Activated CD4-positive, alpha-beta memory T cell treated with anti-CD3 and anti-CD28 coated beads, Interleukin-2, amount 10 ng/mL, durations not matched to agents 7 days and 5 days (primary cell): ENCODE measurements around the gene HLF. TPM values are rescaled to one million over a fixed set of nuclear protein-coding genes. Genes with fewer than 3 reads are reported as not detected.

Experiments used
- CTCF ChIA-PET: fragments of 350-600 bp; sonication (Branson Sonifier 250); formaldehyde crosslinking; loops from one replicate; lab custom pipeline; 2021; ENCODE audit warnings: antibody characterized with exemption, inconsistent platforms; lab: Charles Lee
- POLR2A ChIA-PET: fragments of 350-600 bp; sonication (Branson Sonifier 250); formaldehyde crosslinking; loops from one replicate; lab custom pipeline; 2021; ENCODE audit warnings: antibody characterized with exemption; lab: Charles Lee
- DNase-seq: peaks from one replicate; pipeline ENCODE4 v3.0.0-alpha.2; 2020
- H3K27ac Mint-ChIP-seq: one replicate; pipeline ENCODE4 v1.8.0; 2021; ENCODE audit warnings: mild to moderate bottlenecking, mixed read lengths
- H3K27me3 Mint-ChIP-seq: one replicate; pipeline ENCODE4 v1.8.0; 2021; ENCODE audit warnings: mixed read lengths
- H3K36me3 Mint-ChIP-seq: one replicate; pipeline ENCODE4 v1.8.0; 2021; ENCODE audit warnings: low read depth, mixed read lengths
- H3K4me1 Mint-ChIP-seq: one replicate; pipeline ENCODE4 v1.8.0; 2021; ENCODE audit warnings: mixed read lengths
- H3K4me3 Mint-ChIP-seq: one replicate; pipeline ENCODE4 v1.8.0; 2021; ENCODE audit warnings: mild to moderate bottlenecking, mixed read lengths
- H3K9me3 Mint-ChIP-seq: one replicate; pipeline ENCODE4 v1.8.0; 2021; ENCODE audit warnings: mixed read lengths
- total RNA-seq, 2 experiments: library from RNA; stranded (reverse); gene quantifications; one replicate each; pipeline ENCODE4 v1.2.3, GENCODE V29; 2021

The HLF gene
- total RNA-seq, 2 experiments from 2014 or later = 2.8 to 3.3 TPM

- Mint-ChIP-seq H3K4me3 (no peak overlapping the region), H3K27ac (no peak overlapping the region), H3K36me3 (no peaks in the 10 kb centered on the region), H3K27me3 (no peaks in the 10 kb centered on the region), H3K4me1 (peaks cover 3% of the 10 kb centered on the region), H3K9me3 (no peaks in the 10 kb centered on the region)
- no peak for DNase-seq
- CTCF ChIA-PET = no interaction called here
- POLR2A ChIA-PET = no interaction called here
Observed at GRCh38 chr17:55291114-55291507, 26.4 kb downstream of the HLF start.

GRCh38 chr17:55292094-55292493 is 27.3 kb downstream of the HLF start:
- ChIA-PET POLR2A (no interaction called here), CTCF (no interaction called here)
- Mint-ChIP-seq H3K9me3 (no peaks in the 10 kb centered on the region), H3K36me3 (no peaks in the 10 kb centered on the region), H3K27ac (no peak overlapping the region), H3K4me1 (peaks cover 3% of the 10 kb centered on the region), H3K27me3 (no peaks in the 10 kb centered on the region), H3K4me3 (no peak overlapping the region)
- DNase-seq = no peak

- Mint-ChIP-seq H3K4me1 (peaks cover 3% of the 10 kb centered on the region), H3K4me3 (no peak overlapping the region), H3K27me3 (no peaks in the 10 kb centered on the region), H3K36me3 (no peaks in the 10 kb centered on the region), H3K9me3 (no peaks in the 10 kb centered on the region), H3K27ac (no peak overlapping the region)
- CTCF ChIA-PET = interaction anchor here (0.7 to 1.5 kb wide), 6 partner anchors 10 to 303 kb away, joined by 3 to 10 read pairs (median 4); no protein-coding TSS in a partner anchor
- POLR2A ChIA-PET = no interaction called here
- DNase-seq = no peak
Observed at GRCh38 chr17:55294042-55294751, 29.4 kb downstream of the HLF start.

GRCh38 chr17:55295411-55296170 is 30.8 kb downstream of the HLF start:
- Mint-ChIP-seq H3K4me1 (no peaks in the 10 kb centered on the region), H3K27me3 (no peaks in the 10 kb centered on the region), H3K27ac (no peak overlapping the region), H3K9me3 (no peaks in the 10 kb centered on the region), H3K4me3 (no peak overlapping the region), H3K36me3 (no peaks in the 10 kb centered on the region)
- ChIA-PET POLR2A (no interaction called here), CTCF (interaction anchor here (0.6 to 2.2 kb wide), 9 partner anchors 8 to 302 kb away, joined by 3 to 20 read pairs (median 3); no protein-coding TSS in a partner anchor)
- peak; percentile 59 for DNase-seq

- Mint-ChIP-seq H3K4me3 (no peak overlapping the region), H3K9me3 (no peaks in the 10 kb centered on the region), H3K27ac (no peak overlapping the region), H3K27me3 (no peaks in the 10 kb centered on the region), H3K36me3 (no peaks in the 10 kb centered on the region), H3K4me1 (no peaks in the 10 kb centered on the region)
- POLR2A ChIA-PET = no interaction called here
- CTCF ChIA-PET = interaction anchor here (0.6 to 2.2 kb wide), 7 partner anchors 28 to 303 kb away, joined by 3 to 20 read pairs (median 3); no protein-coding TSS in a partner anchor
- no peak for DNase-seq
Observed at GRCh38 chr17:55296171-55296695, 31.5 kb downstream of the HLF start.

GRCh38 chr17:55296699-55297098 is 31.9 kb downstream of the HLF start:
- no peaks in the 10 kb centered on the region for H3K36me3 Mint-ChIP-seq
- ChIA-PET POLR2A (no interaction called here), CTCF (interaction anchor here (0.6 to 2.2 kb wide), 8 partner anchors 28 to 304 kb away, joined by 3 to 20 read pairs (median 3); no protein-coding TSS in a partner anchor)

GRCh38 chr17:55298111-55298730 is 33.5 kb downstream of the HLF start:
- POLR2A ChIA-PET = interaction anchor here (0.6 kb wide), 1 partner anchor 50 kb away, joined by 3 read pairs; no protein-coding TSS in a partner anchor
- H3K4me3 Mint-ChIP-seq = no peak overlapping the region
- CTCF ChIA-PET = interaction anchor here (0.7 to 1.4 kb wide), 3 partner anchors 12 to 238 kb away, joined by 3 to 5 read pairs (median 4); no protein-coding TSS in a partner anchor
- no peak overlapping the region for H3K27ac Mint-ChIP-seq
- H3K27me3 Mint-ChIP-seq = no peaks in the 10 kb centered on the region
- H3K4me1 Mint-ChIP-seq = no peaks in the 10 kb centered on the region
- H3K36me3 Mint-ChIP-seq = no peaks in the 10 kb centered on the region
- no peaks in the 10 kb centered on the region for H3K9me3 Mint-ChIP-seq
- no peak for DNase-seq

More at GRCh38 chr17:55296699-55297098, 31.9 kb downstream of the HLF start:
- no peak for DNase-seq
- Mint-ChIP-seq H3K4me3 (no peak overlapping the region), H3K27me3 (no peaks in the 10 kb centered on the region), H3K27ac (no peak overlapping the region), H3K4me1 (no peaks in the 10 kb centered on the region), H3K9me3 (no peaks in the 10 kb centered on the region)

GRCh38 chr17:55299162-55299838 is 34.5 kb downstream of the HLF start:
- ChIA-PET CTCF (interaction anchor here (0.6 kb wide), 1 partner anchor 35 kb away, joined by 5 read pairs; no protein-coding TSS in a partner anchor), POLR2A (no interaction called here)
- DNase-seq = no peak
- Mint-ChIP-seq H3K36me3 (no peaks in the 10 kb centered on the region), H3K27me3 (no peaks in the 10 kb centered on the region), H3K27ac (no peak overlapping the region), H3K4me3 (no peak overlapping the region), H3K9me3 (no peaks in the 10 kb centered on the region), H3K4me1 (peaks cover 10% of the 10 kb centered on the region)

- peaks cover 13% of the 10 kb centered on the region for H3K4me1 Mint-ChIP-seq
- no peaks in the 10 kb centered on the region for H3K9me3 Mint-ChIP-seq
- H3K4me3 Mint-ChIP-seq = no peak overlapping the region
- ChIA-PET CTCF (interaction anchor here (0.6 kb wide), 1 partner anchor 36 kb away, joined by 5 read pairs; no protein-coding TSS in a partner anchor), POLR2A (no interaction called here)
- no peak overlapping the region for H3K27ac Mint-ChIP-seq
- no peaks in the 10 kb centered on the region for H3K27me3 Mint-ChIP-seq
- H3K36me3 Mint-ChIP-seq = no peaks in the 10 kb centered on the region
- DNase-seq = no peak
Observed at GRCh38 chr17:55299890-55300289, 35.1 kb downstream of the HLF start.

- Mint-ChIP-seq H3K27ac (no peak overlapping the region), H3K36me3 (no peaks in the 10 kb centered on the region), H3K4me1 (peaks cover 13% of the 10 kb centered on the region), H3K4me3 (no peak overlapping the region), H3K9me3 (no peaks in the 10 kb centered on the region), H3K27me3 (no peaks in the 10 kb centered on the region)
- POLR2A ChIA-PET = no interaction called here
- CTCF ChIA-PET = no interaction called here
- no peak for DNase-seq
Observed at GRCh38 chr17:55300479-55301290, 35.9 kb downstream of the HLF start.

- Mint-ChIP-seq H3K4me3 (no peak overlapping the region), H3K27me3 (no peaks in the 10 kb centered on the region), H3K36me3 (no peaks in the 10 kb centered on the region), H3K9me3 (no peaks in the 10 kb centered on the region), H3K27ac (no peak overlapping the region), H3K4me1 (peaks cover 13% of the 10 kb centered on the region)
- CTCF ChIA-PET = no interaction called here
- no peak for DNase-seq
- POLR2A ChIA-PET = no interaction called here
Observed at GRCh38 chr17:55301521-55302406, 37.0 kb downstream of the HLF start.
